Measurements from ENCODE around the gene CNKSR3. TPM values are rescaled to one million over a fixed set of nuclear protein-coding genes. Genes with fewer than 3 reads are reported as not detected.

CNKSR3 gene
- total RNA-seq, 1 donor from 2014 or later = 11.8 TPM

DNA sequence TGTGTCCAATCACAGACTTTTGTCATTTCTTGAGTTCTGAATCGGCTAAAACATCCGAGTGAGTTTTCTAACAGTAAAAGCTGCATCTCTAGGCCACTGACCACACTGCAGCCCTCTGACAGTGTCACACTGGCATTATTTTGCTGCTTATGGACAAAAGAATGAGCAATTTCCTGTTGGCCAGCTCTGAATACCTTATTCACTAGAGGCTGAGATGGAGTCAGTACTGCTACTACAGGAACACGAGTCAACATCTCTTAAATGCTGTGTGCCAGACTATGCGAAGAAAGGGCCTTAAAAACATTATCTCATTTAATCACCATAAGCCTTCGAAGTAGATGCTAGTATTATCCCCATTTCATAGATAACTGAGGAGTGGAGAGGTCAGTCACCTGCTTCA, 111.4 kb downstream of the CNKSR3 start:
- Histone ChIP-seq H3K9me3 (no peaks in the 10 kb centered on the region), H3K27ac (no peak overlapping the region), H3K4me1 (no peaks in the 10 kb centered on the region), H3K4me3 (no peak overlapping the region), H3K27me3 (no peaks in the 10 kb centered on the region), H3K36me3 (no peaks in the 10 kb centered on the region)
- DNase-seq = no peak
- ATAC-seq = no peak
- TF ChIP-seq CTCF (IDR thresholded peaks at IDR 0.05) = no peak
- intact Hi-C loops (cut with DNase I) = no loop called here

DNA sequence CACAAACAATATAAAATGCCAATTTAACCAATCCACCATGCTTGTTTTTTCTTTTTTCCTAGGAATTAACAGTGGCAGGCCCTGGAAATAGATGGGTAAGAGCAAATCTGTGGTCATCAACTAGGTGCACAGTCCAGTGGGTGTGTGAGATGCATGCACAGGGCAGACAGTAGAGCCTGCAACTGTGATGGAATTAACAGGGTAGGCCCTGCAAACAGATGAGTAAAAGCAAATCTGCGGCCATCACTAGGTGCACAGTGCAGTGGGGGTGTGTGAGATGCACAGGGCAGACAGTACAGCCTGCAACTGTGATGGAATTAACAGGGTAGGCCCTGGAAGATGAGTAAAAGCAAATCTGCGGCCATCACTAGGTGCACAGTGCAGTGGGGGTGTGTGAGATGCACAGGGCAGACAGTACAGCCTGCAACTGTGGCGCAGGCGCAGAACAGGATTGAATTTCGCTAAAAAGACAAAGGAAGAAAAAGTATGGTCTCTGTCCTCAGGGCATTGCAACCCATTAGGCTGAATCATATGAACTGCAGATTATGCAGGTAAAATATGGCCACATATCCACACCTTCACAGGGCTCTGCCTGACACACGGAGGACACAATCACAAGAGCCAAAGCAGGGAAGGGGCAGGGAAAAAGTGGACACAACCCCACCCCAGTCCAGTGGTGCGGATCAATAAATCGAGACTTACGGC, 112.8 kb downstream of the CNKSR3 start:
- H3K27me3 ChIP-seq = no peaks in the 10 kb centered on the region
- H3K36me3 ChIP-seq = no peaks in the 10 kb centered on the region
- no peak overlapping the region for H3K4me3 ChIP-seq
- no peaks in the 10 kb centered on the region for H3K9me3 ChIP-seq
- DNase-seq (no peak), ATAC-seq (no peak)
- H3K4me1 ChIP-seq = no peaks in the 10 kb centered on the region
- H3K27ac ChIP-seq = no peak overlapping the region
- TF ChIP-seq CTCF (IDR thresholded peaks at IDR 0.05) = no peak
- intact Hi-C loops (cut with DNase I) = no loop called here

GRCh38 chr6:154395878-154396277, 114.6 kb downstream of the CNKSR3 start:
- no peaks in the 10 kb centered on the region for H3K36me3 ChIP-seq
- no peak overlapping the region for H3K27ac ChIP-seq
- H3K4me3 ChIP-seq = no peak overlapping the region
- no peaks in the 10 kb centered on the region for H3K27me3 ChIP-seq
- no peaks in the 10 kb centered on the region for H3K9me3 ChIP-seq
- ATAC-seq (no peak), DNase-seq (no peak)
- H3K4me1 ChIP-seq = no peaks in the 10 kb centered on the region
- intact Hi-C loops (cut with DNase I) = no loop called here
- TF ChIP-seq CTCF (IDR thresholded peaks at IDR 0.05) = no peak

DNA sequence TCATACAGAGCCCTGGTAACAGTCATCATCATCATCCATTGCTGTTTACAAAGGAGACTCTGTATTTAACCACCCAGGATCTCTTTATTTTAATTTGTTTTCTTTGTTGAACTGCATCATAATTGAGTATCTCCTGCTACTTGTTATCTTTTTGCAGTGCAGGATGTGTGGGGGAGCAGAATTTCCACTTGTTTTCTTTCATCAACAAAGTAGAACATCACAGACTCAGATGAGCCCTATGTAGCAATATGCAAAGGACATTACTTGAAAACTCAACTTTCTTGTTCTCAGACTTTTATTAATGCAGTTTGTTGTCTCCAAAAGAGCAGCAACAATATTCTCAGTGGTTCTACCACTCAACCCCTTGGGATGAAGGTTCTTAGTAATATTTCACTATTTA, 115.2 kb downstream of the CNKSR3 start:
- H3K36me3 ChIP-seq = no peaks in the 10 kb centered on the region
- H3K4me3 ChIP-seq = no peak overlapping the region
- intact Hi-C loops (cut with DNase I) = no loop called here
- no peaks in the 10 kb centered on the region for H3K9me3 ChIP-seq
- DNase-seq (no peak), ATAC-seq (no peak)
- no peaks in the 10 kb centered on the region for H3K27me3 ChIP-seq
- H3K4me1 ChIP-seq = no peaks in the 10 kb centered on the region
- TF ChIP-seq CTCF (IDR thresholded peaks at IDR 0.05) = no peak
- H3K27ac ChIP-seq = no peak overlapping the region

GRCh38 chr6:154394571-154394970, 115.9 kb downstream of the CNKSR3 start:
- Histone ChIP-seq H3K36me3 (no peaks in the 10 kb centered on the region), H3K27me3 (no peaks in the 10 kb centered on the region), H3K4me3 (no peak overlapping the region), H3K4me1 (no peaks in the 10 kb centered on the region), H3K9me3 (no peaks in the 10 kb centered on the region), H3K27ac (no peak overlapping the region)
- no peak for ATAC-seq
- TF ChIP-seq CTCF (IDR thresholded peaks at IDR 0.05) = no peak
- DNase-seq = no peak
- intact Hi-C loops (cut with DNase I) = no loop called here

GRCh38 chr6:154390034-154390433, 120.5 kb downstream of the CNKSR3 start:
- no peaks in the 10 kb centered on the region for H3K36me3 ChIP-seq
- no peak for ATAC-seq
- intact Hi-C loops (cut with DNase I) = no loop called here

More at GRCh38 chr6:154390034-154390433, 120.5 kb downstream of the CNKSR3 start:
- H3K4me3 ChIP-seq = no peak overlapping the region
- H3K27ac ChIP-seq = no peak overlapping the region
- H3K9me3 ChIP-seq = no peaks in the 10 kb centered on the region
- H3K27me3 ChIP-seq = no peaks in the 10 kb centered on the region
- TF ChIP-seq CTCF (IDR thresholded peaks at IDR 0.05) = no peak
- DNase-seq = no peak
- no peaks in the 10 kb centered on the region for H3K4me1 ChIP-seq
